Spleen (tissue), 7 donors: ENCODE measurements around the gene KLHDC3.

Source experiments
- POLR2A ChIP-seq, 3 donors: fragments of 450-650 bp; IDR thresholded peaks; one replicate each; pipeline ENCODE4 v1.5.1; 2017; ENCODE audit warnings: antibody characterized with exemption in 3 of 3, mild to moderate bottlenecking in 1 of 3
- TF ChIP-seq, protein P1 (sequence below), 11 experiments: fragments of 200-600 bp in 7 of 11; fragments of 450-650 bp in 4 of 11; sonication (generic) in 4 of 11; IDR thresholded peaks in 8 of 11; conservative IDR thresholded peaks in 3 of 11; 1 replicate in 7 of 11; 2 replicates in 4 of 11; pipeline versions ENCODE4 v1.4.0 to v1.8.0; 2016 to 2021; ENCODE audit warnings: antibody characterized with exemption in 11 of 11, inconsistent platforms in 4 of 11, mild to moderate bottlenecking in 1 of 11
- donor health status: DM: no; HTN: no; CAD: no; lungs with moderate emphysema.
- donor health status: DM: no; HTN: no; CAD: no.
- donor health status: DM: no; HTN: no; CAD: no.

- TF ChIP-seq, protein P1, sequence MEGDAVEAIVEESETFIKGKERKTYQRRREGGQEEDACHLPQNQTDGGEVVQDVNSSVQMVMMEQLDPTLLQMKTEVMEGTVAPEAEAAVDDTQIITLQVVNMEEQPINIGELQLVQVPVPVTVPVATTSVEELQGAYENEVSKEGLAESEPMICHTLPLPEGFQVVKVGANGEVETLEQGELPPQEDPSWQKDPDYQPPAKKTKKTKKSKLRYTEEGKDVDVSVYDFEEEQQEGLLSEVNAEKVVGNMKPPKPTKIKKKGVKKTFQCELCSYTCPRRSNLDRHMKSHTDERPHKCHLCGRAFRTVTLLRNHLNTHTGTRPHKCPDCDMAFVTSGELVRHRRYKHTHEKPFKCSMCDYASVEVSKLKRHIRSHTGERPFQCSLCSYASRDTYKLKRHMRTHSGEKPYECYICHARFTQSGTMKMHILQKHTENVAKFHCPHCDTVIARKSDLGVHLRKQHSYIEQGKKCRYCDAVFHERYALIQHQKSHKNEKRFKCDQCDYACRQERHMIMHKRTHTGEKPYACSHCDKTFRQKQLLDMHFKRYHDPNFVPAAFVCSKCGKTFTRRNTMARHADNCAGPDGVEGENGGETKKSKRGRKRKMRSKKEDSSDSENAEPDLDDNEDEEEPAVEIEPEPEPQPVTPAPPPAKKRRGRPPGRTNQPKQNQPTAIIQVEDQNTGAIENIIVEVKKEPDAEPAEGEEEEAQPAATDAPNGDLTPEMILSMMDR (IDR thresholded peaks at IDR 0.05 in 8 of 11, conservative IDR thresholded peaks at IDR 0.05 in 3 of 11), result no peak
- TF ChIP-seq POLR2A (IDR thresholded peaks at IDR 0.05), result no peak
These were observed 39.0 kb upstream of the KLHDC3 start for GRCh38 chr6:42974919-42975505.
